RWPE1 (cell line): Measurements from ENCODE around the gene ARHGEF25.
"Not testable (repeated sequence)": the region's sequence is repeated elsewhere in the genome, so short reads cannot be mapped to it uniquely, and the experiment has no call there.

ENCODE experiments used
- CTCF ChIA-PET: fragments of 350-600 bp; sonication (Branson Sonifier 250); formaldehyde crosslinking; extraction: SDS; loops from one replicate; lab custom pipeline; 2021; lab: Yijun Ruan, JAX
- POLR2A ChIA-PET: fragments of 400-600 bp; formaldehyde crosslinking; extraction: SDS; loops from one replicate; lab custom pipeline; 2020; ENCODE audit warnings: antibody characterized with exemption; ENCODE audit not compliant: low non-redundant PET; lab: Yijun Ruan, JAX
- DNase-seq: peaks from one replicate; pipeline ENCODE4 v3.0.0; 2012; ENCODE audit warnings: low spot score
- H3K27ac ChIP-seq: fragments of 450-650 bp; 2 replicates; pipeline ENCODE4 v1.5.1; 2017
- TF ChIP-seq, protein P1 (sequence below): fragments of 450-650 bp; conservative IDR thresholded peaks from 2 replicates; pipeline ENCODE4 v1.5.1; 2017; ENCODE audit warnings: low read depth, mild to moderate bottlenecking

The ARHGEF25 gene

GRCh38 chr12:57630891-57631433 lies 19.7 kb downstream of the ARHGEF25 start:
- CTCF ChIA-PET, result interaction anchor here (0.9 to 4.0 kb wide), 3 partner anchors 9 to 178 kb away, joined by 7 to 16 read pairs (median 7); no protein-coding TSS in a partner anchor
- DNase-seq, result no peak
- POLR2A ChIA-PET, result interaction anchor here (0.6 kb wide), 1 partner anchor 20 kb away, joined by 3 read pairs; the partner anchor contains the start of gene ARHGEF25
- no peak overlapping the region for H3K27ac ChIP-seq
- TF ChIP-seq, protein P1, sequence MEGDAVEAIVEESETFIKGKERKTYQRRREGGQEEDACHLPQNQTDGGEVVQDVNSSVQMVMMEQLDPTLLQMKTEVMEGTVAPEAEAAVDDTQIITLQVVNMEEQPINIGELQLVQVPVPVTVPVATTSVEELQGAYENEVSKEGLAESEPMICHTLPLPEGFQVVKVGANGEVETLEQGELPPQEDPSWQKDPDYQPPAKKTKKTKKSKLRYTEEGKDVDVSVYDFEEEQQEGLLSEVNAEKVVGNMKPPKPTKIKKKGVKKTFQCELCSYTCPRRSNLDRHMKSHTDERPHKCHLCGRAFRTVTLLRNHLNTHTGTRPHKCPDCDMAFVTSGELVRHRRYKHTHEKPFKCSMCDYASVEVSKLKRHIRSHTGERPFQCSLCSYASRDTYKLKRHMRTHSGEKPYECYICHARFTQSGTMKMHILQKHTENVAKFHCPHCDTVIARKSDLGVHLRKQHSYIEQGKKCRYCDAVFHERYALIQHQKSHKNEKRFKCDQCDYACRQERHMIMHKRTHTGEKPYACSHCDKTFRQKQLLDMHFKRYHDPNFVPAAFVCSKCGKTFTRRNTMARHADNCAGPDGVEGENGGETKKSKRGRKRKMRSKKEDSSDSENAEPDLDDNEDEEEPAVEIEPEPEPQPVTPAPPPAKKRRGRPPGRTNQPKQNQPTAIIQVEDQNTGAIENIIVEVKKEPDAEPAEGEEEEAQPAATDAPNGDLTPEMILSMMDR, result no peak

DNA sequence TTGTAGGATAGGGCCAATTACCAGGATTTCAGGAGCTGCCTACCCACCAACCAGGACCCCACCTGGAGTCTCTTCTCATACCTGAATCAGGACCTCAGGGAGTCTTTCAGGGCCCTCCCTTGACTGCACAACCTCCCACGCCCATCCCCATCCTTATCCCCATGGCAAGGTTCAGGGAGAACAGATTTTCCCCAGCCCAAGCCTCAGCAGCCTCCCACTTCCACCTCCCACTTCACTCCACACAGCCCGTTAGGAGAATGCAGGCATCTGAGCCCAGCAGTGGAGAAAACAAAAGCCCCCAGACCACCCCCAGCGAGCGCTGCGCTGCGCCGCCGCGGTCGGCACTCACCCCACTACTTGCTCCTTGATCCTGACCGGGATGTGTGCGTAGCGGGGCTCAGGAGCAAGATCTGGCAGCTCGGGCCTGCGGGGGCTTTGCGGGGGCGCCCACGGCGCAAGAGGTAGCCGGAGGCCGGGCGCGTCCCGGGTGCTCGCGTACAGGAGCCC lies 20.4 kb downstream of the ARHGEF25 start:
- DNase-seq, result no peak
- no peak overlapping the region for H3K27ac ChIP-seq
- CTCF ChIA-PET, result interaction anchor here (1.4 to 4.0 kb wide), 2 partner anchors 48 to 179 kb away, joined by 7 to 16 read pairs; no protein-coding TSS in a partner anchor
- POLR2A ChIA-PET, result no interaction called here
- TF ChIP-seq, protein P1, result no peak

DNA sequence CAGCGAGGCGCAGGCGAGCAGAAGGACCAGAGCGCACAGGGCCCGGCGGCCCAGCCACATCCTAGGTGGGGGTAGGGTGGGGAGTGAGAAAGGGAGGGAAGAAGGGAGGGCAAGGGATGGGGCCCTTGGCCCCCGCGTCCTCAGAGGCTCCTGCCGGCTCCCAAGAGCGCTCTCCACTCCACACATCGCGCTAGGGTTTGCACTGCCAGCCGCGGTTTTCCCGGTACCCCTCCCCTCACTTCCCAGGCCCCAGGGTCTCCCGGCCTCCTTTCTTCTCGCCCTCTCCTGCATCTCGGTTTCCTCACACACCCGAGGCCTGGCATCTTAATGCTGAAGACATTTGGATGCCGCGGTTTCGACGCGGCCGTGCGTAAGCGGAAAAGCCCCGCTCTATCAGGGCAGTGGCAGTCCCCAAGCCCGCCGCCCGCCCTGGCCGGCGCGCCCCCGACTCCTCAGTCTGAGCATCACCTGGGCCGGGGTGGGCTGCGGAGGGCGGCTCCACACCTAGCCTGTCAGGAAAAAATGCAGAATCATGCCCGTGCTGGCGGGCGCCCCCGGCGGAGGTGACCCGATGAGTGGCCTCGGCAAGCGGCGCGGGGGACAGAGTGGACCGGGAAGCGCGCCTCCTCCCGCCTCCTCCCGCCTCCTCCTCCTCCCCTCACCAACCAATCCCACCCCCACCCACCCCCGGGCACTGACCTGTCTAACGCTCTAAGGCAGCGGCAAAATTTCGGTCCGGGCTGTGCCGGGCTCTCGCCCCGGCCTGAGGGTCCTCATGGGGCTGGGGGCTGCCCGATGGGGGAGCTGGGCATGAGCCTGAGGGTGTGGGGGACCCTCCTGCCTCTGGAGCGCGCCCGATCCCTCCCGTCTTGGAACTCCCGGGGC lies 21.1 kb downstream of the ARHGEF25 start:
- CTCF ChIA-PET, result interaction anchor here (0.5 to 4.0 kb wide), 29 partner anchors 8 to 1689 kb away, joined by 3 to 17 read pairs (median 4); no protein-coding TSS in a partner anchor
- peak overlapping the region; percentile 44 for H3K27ac ChIP-seq
- TF ChIP-seq, protein P1, result no peak
- POLR2A ChIA-PET, result no interaction called here
- DNase-seq, result no peak

DNA sequence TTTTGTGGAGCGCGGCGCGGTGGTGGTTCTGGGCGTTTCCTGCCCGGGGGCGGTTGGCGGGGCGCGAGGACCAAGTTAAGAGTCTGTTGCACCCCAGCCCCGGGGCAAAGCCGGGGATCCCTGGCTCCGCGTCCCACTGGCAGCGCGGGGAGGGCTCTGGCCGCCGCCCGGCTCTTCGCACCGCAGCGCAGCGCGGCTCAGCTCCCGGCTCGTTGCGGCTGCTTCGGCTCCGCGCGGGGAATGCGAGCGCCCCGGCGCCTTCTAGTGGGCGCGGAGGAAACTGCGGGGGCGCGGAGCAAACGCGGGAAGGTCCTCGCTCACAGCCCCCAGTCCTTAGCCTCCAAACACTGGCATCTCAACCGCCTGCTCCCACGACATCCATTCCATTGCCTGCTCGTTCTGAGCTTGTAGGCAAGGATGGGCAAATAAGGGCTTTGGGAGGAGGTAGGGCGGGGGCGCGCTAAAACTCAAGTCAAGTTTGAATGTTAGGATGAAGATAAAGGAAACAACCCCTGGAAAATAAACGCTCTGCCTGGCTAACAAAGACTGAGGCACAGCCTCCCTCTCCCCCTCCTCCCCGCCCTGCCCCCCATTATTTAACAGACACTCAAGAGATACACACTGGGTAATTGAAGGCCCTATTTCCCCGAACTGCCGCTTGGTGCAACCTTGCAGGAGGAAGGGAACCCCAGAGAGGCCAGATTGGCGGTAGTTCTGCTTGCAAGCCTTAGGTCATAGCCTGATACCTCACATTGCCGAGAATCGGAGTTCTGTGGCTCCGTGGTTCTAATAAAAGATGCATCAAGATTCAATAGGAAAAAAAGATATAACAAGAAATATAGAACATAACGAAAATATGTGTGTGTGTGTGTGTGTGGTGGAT lies 22.0 kb downstream of the ARHGEF25 start, which contains the start of gene B4GALNT1:
B4GALNT1 (minus strand) TSS at position 244 of the 883 bp plus-strand sequence. CDS start 1,069 bp downstream, outside the sequence.
- ChIA-PET POLR2A (no interaction called here), CTCF (interaction anchor here (0.5 to 4.0 kb wide), 31 partner anchors 9 to 1688 kb away, joined by 3 to 17 read pairs (median 3); partner anchors contain the start of gene TSPAN31)

GRCh38 chr12:57636731-57637130 lies 25.5 kb downstream of the ARHGEF25 start:
- DNase-seq, POLR2A ChIA-PET, H3K27ac ChIP-seq: not testable (repeated sequence)
- CTCF ChIA-PET, result interaction anchor here (0.7 to 1.9 kb wide), 3 partner anchors 16 to 62 kb away, joined by 3 to 6 read pairs (median 3); no protein-coding TSS in a partner anchor

More for the DNA sequence above, 22.0 kb downstream of the ARHGEF25 start, which contains the start of gene B4GALNT1:
- DNase-seq, result peak; percentile 69
- TF ChIP-seq, protein P1, result peak; percentile 96
- H3K27ac ChIP-seq, result peak within 1 kb of the TSS; percentile 44

- POLR2A ChIA-PET, result no interaction called here
- TF ChIP-seq, protein P1, result no peak
- CTCF ChIA-PET, result interaction anchor here (0.7 to 1.9 kb wide), 4 partner anchors 17 to 62 kb away, joined by 3 to 6 read pairs (median 4); no protein-coding TSS in a partner anchor
- DNase-seq, result no peak
- H3K27ac ChIP-seq, result no peak overlapping the region
Measured at GRCh38 chr12:57637364-57637763, 26.1 kb downstream of the ARHGEF25 start.
